Measurements from ENCODE around the gene SLC27A5.
"Not testable (repeated sequence)": the region's sequence is repeated elsewhere in the genome, so short reads cannot be mapped to it uniquely, and the experiment has no call there.

SLC27A5 gene

DNA sequence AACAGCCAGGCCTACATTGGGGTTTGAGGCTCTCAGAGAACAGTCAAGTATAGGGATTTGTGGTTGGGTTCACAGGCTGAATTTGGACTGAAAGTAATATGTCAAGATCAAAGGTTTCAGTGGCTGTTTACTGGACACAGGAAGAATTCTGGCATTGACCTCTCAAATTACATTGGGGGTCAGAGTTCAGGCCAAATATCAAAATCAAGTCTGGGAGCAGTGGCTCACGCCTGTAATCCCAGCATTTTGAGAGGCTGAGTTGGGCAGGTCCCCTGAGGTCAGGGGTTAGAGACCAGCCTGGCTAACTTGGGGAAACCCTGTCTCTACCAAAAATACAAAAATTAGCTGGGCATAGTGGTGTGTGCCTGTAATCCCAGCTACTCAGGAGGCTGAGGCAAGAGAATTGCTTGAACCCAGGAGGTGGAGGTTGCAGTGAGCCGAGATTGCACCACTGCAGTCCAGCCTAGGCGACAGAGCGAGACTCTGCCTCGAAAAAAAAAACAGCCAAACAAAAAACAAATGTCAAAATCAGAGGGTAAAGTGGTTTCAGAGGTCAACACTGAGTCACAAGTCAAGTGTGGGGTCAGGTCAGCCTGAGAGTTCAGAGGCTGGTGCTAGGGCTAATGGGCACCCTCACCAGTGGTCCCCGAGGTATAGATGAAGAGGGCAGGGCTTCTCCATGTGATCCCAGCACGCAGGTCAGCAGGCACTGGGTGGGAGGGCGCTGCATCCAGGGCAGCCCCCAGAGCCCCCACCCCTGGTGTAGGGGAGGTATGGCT, 1.5 kb downstream of the SLC27A5 start:
- ChIA-PET POLR2A (no interaction called here), CTCF (interaction anchor here (1.2 to 2.5 kb wide), 3 partner anchors 10 to 71 kb away, joined by 3 to 12 read pairs (median 8); partner anchors contain the start of gene ZBTB45)
- DNase-seq (ENCODE audit: extremely low spot score): no peak
- TF ChIP-seq, protein P1, sequence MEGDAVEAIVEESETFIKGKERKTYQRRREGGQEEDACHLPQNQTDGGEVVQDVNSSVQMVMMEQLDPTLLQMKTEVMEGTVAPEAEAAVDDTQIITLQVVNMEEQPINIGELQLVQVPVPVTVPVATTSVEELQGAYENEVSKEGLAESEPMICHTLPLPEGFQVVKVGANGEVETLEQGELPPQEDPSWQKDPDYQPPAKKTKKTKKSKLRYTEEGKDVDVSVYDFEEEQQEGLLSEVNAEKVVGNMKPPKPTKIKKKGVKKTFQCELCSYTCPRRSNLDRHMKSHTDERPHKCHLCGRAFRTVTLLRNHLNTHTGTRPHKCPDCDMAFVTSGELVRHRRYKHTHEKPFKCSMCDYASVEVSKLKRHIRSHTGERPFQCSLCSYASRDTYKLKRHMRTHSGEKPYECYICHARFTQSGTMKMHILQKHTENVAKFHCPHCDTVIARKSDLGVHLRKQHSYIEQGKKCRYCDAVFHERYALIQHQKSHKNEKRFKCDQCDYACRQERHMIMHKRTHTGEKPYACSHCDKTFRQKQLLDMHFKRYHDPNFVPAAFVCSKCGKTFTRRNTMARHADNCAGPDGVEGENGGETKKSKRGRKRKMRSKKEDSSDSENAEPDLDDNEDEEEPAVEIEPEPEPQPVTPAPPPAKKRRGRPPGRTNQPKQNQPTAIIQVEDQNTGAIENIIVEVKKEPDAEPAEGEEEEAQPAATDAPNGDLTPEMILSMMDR (IDR thresholded peaks at IDR 0.05; ENCODE audit: control extremely low read depth, extremely low read depth, low read depth, missing control alignments): no peak

DNA sequence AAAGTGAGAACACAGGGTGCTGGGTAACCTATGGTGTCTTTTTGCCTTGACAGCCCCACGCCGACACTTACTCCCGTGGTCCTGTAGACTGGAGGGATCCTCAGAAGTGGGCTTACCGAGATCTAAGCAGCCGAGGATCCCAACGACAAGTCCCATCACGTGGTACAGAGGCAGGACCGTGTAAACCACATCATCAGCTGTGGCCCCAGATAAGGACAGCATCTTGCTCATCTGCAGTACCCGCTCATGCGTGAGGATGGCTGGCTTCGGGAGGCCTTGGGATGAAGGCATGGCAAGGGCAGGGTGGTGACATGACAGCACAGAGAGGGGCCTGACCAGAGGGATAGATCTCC, 2.1 kb downstream of the SLC27A5 start:
- TF ChIP-seq, protein P1 (IDR thresholded peaks at IDR 0.05; ENCODE audit: control extremely low read depth, extremely low read depth, low read depth, missing control alignments): no peak
- CTCF ChIA-PET: no interaction called here
- DNase-seq (ENCODE audit: extremely low spot score): no peak
- POLR2A ChIA-PET: no interaction called here

DNA sequence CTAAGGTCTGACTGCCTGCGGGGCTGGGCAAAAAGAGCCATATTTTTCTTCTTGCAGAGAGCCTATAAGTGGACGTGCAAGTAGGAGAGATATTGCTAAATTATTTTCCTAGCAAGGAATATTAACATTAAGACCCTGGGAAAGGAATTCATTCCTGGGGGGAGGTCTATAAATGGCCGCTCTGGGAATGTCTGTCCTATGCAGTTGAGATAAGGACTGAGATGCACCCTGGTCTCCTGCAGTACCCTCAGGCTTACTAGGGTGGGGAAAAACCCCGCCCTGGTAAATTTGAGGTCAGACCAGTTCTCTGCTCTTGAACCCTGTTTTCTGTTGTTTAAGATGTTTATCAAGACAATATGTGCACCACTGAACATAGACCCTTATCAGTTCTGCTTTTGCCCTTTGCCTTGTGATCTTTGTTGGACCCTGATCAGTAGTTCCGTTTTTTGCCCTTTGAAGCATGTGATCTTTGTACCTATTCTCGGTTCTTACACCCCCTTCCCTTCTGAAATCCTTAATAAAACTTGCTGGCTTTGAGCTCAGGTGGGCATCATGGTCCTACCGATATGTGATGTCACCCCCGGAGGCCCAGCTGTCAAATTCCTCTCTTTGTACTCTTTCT, 4.1 kb downstream of the SLC27A5 start:
- CTCF ChIA-PET: interaction anchor here (0.6 to 0.9 kb wide), 3 partner anchors 10 to 28 kb away, joined by 3 to 5 read pairs (median 3); partner anchors contain the start of gene ZBTB45
- DNase-seq (ENCODE audit: extremely low spot score); POLR2A ChIA-PET: not testable (repeated sequence)

DNA sequence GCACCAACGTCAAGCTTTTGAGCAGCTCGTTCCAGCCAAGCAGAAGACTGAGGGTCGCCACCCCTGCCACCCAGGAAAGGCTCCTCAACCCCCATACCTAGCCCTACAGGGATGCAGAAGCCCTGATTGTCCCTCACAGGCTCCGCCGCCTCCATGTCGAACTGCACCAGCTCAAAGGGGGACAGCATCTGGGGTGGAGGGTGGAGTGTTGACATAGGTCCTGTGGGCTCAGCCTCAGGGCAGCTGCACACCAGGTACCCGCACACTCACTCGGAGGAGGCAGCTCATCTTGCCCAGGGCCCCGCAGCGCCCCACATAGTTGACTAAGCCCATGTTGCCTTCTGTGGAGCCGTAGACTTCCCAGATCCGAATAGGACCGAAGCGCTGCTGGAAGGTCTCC, 11.6 kb downstream of the SLC27A5 start:
- POLR2A ChIA-PET: interaction anchor here (0.6 to 1.0 kb wide), 3 partner anchors 14 to 54 kb away, joined by 3 to 4 read pairs (median 3); partner anchors contain the start of genes CHMP2A and ZBTB45

DNA sequence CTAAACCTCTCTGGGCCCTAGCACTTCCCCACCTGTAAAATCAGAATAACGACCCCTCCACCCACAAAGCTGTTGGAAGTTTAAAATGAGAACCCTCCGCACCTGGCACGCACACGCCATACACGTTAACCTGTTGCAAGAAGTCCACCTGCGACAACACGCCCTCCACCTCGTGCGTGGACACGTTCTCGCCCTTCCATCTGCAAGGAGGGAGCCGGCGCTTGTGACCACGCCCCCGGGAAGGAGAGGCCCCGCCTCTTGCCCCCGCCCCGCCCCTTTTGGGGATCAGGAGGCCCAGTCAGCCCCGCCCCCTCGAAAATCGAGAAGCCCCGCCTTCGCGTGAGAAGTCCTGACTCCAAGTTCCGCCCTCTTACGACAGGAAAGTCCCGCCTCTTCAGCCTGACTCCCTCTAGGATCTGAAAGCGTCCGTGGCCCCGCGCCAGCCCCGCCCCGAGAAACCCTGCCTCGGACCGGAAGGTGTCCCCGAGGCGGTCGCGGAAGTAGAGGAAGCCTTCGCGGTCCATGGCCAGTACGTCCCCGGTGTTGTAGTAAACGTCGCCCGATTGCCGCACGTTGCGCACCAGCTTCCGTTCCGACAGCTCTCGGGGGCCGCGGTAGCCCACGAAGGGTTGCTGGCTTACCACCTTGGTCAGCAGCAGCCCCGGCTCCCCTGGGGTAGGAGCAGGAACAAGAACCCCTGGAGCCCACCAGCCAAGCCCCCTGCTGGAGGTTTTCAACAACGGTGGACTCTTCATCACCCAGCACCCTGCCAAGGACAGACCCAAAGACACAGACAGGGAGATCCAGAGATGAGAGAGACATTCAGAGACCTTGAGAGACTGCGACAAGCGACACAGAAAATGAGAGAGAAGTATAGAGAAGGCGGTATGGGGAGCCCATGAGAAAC, 12.5 kb downstream of the SLC27A5 start:
- TF ChIP-seq, protein P1 (IDR thresholded peaks at IDR 0.05; ENCODE audit: control extremely low read depth, extremely low read depth, low read depth, missing control alignments): no peak
- DNase-seq (ENCODE audit: extremely low spot score): peak; percentile 100
- ChIA-PET CTCF (interaction anchor here (1.2 to 5.3 kb wide), 4 partner anchors 12 to 82 kb away, joined by 3 to 39 read pairs (median 23); partner anchors contain the start of gene ZBTB45), POLR2A (interaction anchor here (0.5 to 1.3 kb wide), 2 partner anchors 10 to 75 kb away, joined by 3 to 8 read pairs; no protein-coding TSS in a partner anchor)

More for the DNA sequence above, 11.6 kb downstream of the SLC27A5 start:
- CTCF ChIA-PET: interaction anchor here (0.8 to 5.3 kb wide), 4 partner anchors 10 to 81 kb away, joined by 3 to 39 read pairs (median 23); partner anchors contain the start of gene ZBTB45
- TF ChIP-seq, protein P1 (IDR thresholded peaks at IDR 0.05; ENCODE audit: control extremely low read depth, extremely low read depth, low read depth, missing control alignments): no peak
- no peak for DNase-seq (ENCODE audit: extremely low spot score)

DNA sequence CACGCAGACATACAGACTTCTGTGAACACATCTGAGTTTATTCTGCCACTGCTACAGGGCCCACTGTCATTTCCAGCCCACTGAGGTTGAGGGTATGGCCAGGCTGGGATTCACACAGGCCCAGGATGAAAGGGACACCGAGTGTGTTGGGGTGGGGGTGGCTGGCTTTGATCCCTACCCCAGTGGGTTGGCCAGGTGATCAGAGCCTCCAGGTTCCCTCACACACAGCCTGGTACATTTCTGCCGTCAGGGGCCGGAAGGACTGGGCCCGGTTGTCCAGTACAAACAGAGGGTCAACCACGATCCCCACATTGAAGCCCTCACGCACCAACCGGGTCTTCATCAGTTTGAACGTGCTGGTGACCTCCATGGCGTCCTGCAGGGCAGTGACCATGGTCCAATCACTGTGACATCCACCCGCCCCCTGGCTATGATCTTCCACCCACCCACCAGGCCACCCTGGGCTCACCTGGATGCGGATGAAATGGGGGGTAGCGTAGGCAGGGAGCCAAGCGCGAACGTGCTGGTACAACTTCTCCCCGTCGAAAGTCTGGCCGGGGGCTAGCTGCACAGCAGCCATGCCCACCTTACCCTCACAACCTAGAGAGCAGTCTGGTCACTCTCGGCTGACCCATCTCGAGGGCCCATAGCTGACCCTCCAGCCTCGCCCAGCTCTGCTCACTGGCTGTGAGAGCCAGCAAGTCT, 13.3 kb downstream of the SLC27A5 start:
- POLR2A ChIA-PET: interaction anchor here (1.3 kb wide), 1 partner anchor 9 kb away, joined by 8 read pairs; no protein-coding TSS in a partner anchor
- DNase-seq (ENCODE audit: extremely low spot score): no peak
- TF ChIP-seq, protein P1 (IDR thresholded peaks at IDR 0.05; ENCODE audit: control extremely low read depth, extremely low read depth, low read depth, missing control alignments): no peak
- CTCF ChIA-PET: interaction anchor here (1.2 to 5.3 kb wide), 3 partner anchors 12 to 21 kb away, joined by 3 to 39 read pairs (median 37); partner anchors contain the start of gene ZBTB45

Data from GM10248 (cell line).